Stomach (tissue), 9 donors: Measurements from ENCODE around the gene STK32C. TPM values are rescaled to one million over a fixed set of nuclear protein-coding genes. Genes with fewer than 3 reads are reported as not detected.

Experiments
- DNase-seq, 2 donors: peaks; one replicate each; pipeline versions ENCODE4 v3.0.0 to v3.0.0-alpha.2; 2013 to 2019
- H3K27ac ChIP-seq, 5 donors: fragments of 200-600 bp in 4 of 5; sonication (generic) in 4 of 5; one replicate each; pipeline ENCODE4 v1.5.1; 2013 to 2019; ENCODE audit warnings: mild to moderate bottlenecking in 1 of 5, moderate library complexity in 1 of 5
- H3K27me3 ChIP-seq, 3 donors: fragments of 200-600 bp; sonication (generic); one replicate each; pipeline ENCODE4 v1.5.1; 2017 to 2019; ENCODE audit warnings: mixed run types in 1 of 3
- H3K36me3 ChIP-seq, 4 donors: fragments of 200-600 bp; sonication (generic); 1 replicate in 3 of 4; 2 replicates in 1 of 4; pipeline ENCODE4 v1.5.1; 2016 to 2019
- H3K4me1 ChIP-seq, 4 donors: fragments of 200-600 bp; sonication (generic); one replicate each; pipeline ENCODE4 v1.5.1; 2016 to 2019
- H3K4me3 ChIP-seq, 4 donors: fragments of 200-600 bp; sonication (generic) in 3 of 4; one replicate each; pipeline ENCODE4 v1.5.1; 2016 to 2019; ENCODE audit warnings: mild to moderate bottlenecking in 1 of 4
- H3K9me3 ChIP-seq, 4 donors: fragments of 200-600 bp; sonication (generic); one replicate each; pipeline ENCODE4 v1.5.1; 2016 to 2019
- CTCF ChIP-seq, 7 experiments: fragments of 450-650 bp in 4 of 7; fragments of 200-600 bp in 3 of 7; sonication (generic) in 3 of 7; IDR thresholded peaks; one replicate each; pipeline ENCODE4 v1.5.1; 2016 to 2019; ENCODE audit warnings: antibody characterized with exemption in 7 of 7, control low read depth in 2 of 7, mild to moderate bottlenecking in 1 of 7
- EP300 ChIP-seq: sonication (generic); formaldehyde crosslinking; IDR thresholded peaks from one replicate; pipeline ENCODE4 v1.6.1; 2017; ENCODE audit warnings: antibody characterized with exemption
- POLR2A ChIP-seq, 4 donors: fragments of 450-650 bp; IDR thresholded peaks; one replicate each; pipeline ENCODE4 v1.6.1; 2016; ENCODE audit warnings: antibody characterized with exemption in 4 of 4, control low read depth in 2 of 4, mild to moderate bottlenecking in 1 of 4, moderate library complexity in 1 of 4
- POLR2AphosphoS5 ChIP-seq, 3 donors: sonication (generic); formaldehyde crosslinking; IDR thresholded peaks; one replicate each; pipeline ENCODE4 v1.6.1; 2016; ENCODE audit warnings: antibody characterized with exemption in 3 of 3
- WGBS, 5 donors: extraction: QIAGEN DNeasy Blood & Tissue Kit in 3 of 5; methylation state at CpG; one replicate each; pipeline versions ENCODE4 v1.1.5 to v1.1.7; 2013 to 2018; 5-methylcytosine and 5-hydroxymethylcytosine counted together
- intact Hi-C: fragments of 100-400 bp; cut with DNase I; formaldehyde crosslinking; loops from one replicate; pipeline ENCODE4 v1.15.1; 2023; ENCODE audit warnings: low total_unique reads
- polyA plus RNA-seq, 3 donors: library from polyadenylated mRNA; stranded (reverse); fragments of 200-250 nt; gene quantifications; one replicate each; pipeline ENCODE4 v1.2.3, GENCODE V29; 2013
- total RNA-seq, 5 donors: library from RNA; depleted of rRNA; stranded (reverse); fragments of >200 nt; gene quantifications; one replicate each; pipeline versions ENCODE4 v1.1.0 to v1.2.3, GENCODE V29; 2014 to 2016
- donor health status: healthy with polysubstance abuse.
- donor health status: Bipolar disorder and iron deficiency.
- donor health status: healthy.

The STK32C gene
- total and polyA plus RNA-seq, 8 donors, result 1.6 to 71.0 (median 7.9) TPM; not detected in 1

- intact Hi-C loops, result no loop called here
- DNase-seq, result no peak
- TF ChIP-seq POLR2A (IDR thresholded peaks at IDR 0.05) (no peak), CTCF (IDR thresholded peaks at IDR 0.05) (no peak), POLR2AphosphoS5 (IDR thresholded peaks at IDR 0.05) (no peak), EP300 (no peak)
- H3K9me3 ChIP-seq, result no peaks in the 10 kb centered on the region
- no peak overlapping the region for H3K27ac ChIP-seq
- H3K27me3 ChIP-seq, result peaks cover 0 to 74% (median 21%) of the 10 kb centered on the region in 3 donors
- 43 to 60% (median 44%) methylated on average over 2 to 6 of the region's 6 CpGs for WGBS, 5 donors
- H3K36me3 ChIP-seq, result no peaks in the 10 kb centered on the region
- peaks cover 0 to 9% (median 4%) of the 10 kb centered on the region in 4 donors for H3K4me1 ChIP-seq
- no peak overlapping the region for H3K4me3 ChIP-seq
Measured at GRCh38 chr10:132175408-132175807, 132.3 kb downstream of the STK32C start.

- H3K36me3 ChIP-seq, result peaks cover 0 to 9% (median 0%) of the 10 kb centered on the region in 4 donors
- 83 to 92% (median 87%) methylated on average over 11 of the region's 11 CpGs for WGBS, 5 donors
- H3K27ac ChIP-seq, result no peak overlapping the region
- H3K27me3 ChIP-seq, result peaks cover 0 to 76% (median 21%) of the 10 kb centered on the region in 3 donors
- no peak for DNase-seq
- no peak overlapping the region for H3K4me3 ChIP-seq
- no peaks in the 10 kb centered on the region for H3K9me3 ChIP-seq
- TF ChIP-seq POLR2A (IDR thresholded peaks at IDR 0.05), result no peak
- TF ChIP-seq POLR2AphosphoS5 (IDR thresholded peaks at IDR 0.05), result no peak
- TF ChIP-seq EP300, result no peak
- TF ChIP-seq CTCF (IDR thresholded peaks at IDR 0.05), result no peak
- intact Hi-C loops, result no loop called here
- peaks cover 0 to 9% (median 4%) of the 10 kb centered on the region in 4 donors for H3K4me1 ChIP-seq
Measured at GRCh38 chr10:132174237-132174636, 133.5 kb downstream of the STK32C start.

GRCh38 chr10:132173185-132173584 is 134.6 kb downstream of the STK32C start:
- TF ChIP-seq EP300 (no peak), CTCF (IDR thresholded peaks at IDR 0.05) (no peak), POLR2AphosphoS5 (IDR thresholded peaks at IDR 0.05) (no peak), POLR2A (IDR thresholded peaks at IDR 0.05) (no peak)
- Histone ChIP-seq H3K4me1 (peaks cover 0 to 9% (median 4%) of the 10 kb centered on the region in 4 donors), H3K27me3 (peaks cover 0 to 74% (median 13%) of the 10 kb centered on the region in 3 donors), H3K27ac (no peak overlapping the region), H3K36me3 (peaks cover 0 to 18% (median 4%) of the 10 kb centered on the region in 4 donors), H3K4me3 (no peak overlapping the region), H3K9me3 (no peaks in the 10 kb centered on the region)
- 88 to 92% (median 88%) methylated on average over 5 of the region's 5 CpGs for WGBS, 5 donors
- DNase-seq, result no peak
- intact Hi-C loops, result no loop called here

- TF ChIP-seq POLR2A (IDR thresholded peaks at IDR 0.05), result no peak
- no peak for TF ChIP-seq POLR2AphosphoS5 (IDR thresholded peaks at IDR 0.05)
- no peak for TF ChIP-seq CTCF (IDR thresholded peaks at IDR 0.05)
- TF ChIP-seq EP300, result no peak
- WGBS, 5 donors, result 54 to 61% (median 58%) methylated on average over 26 of the region's 26 CpGs
Measured at GRCh38 chr10:132172091-132173066, 135.4 kb downstream of the STK32C start.

More at GRCh38 chr10:132172091-132173066, 135.4 kb downstream of the STK32C start:
- H3K9me3 ChIP-seq, result no peaks in the 10 kb centered on the region
- peaks cover 0 to 74% (median 10%) of the 10 kb centered on the region in 3 donors for H3K27me3 ChIP-seq
- peaks cover 0 to 20% (median 6%) of the 10 kb centered on the region in 4 donors for H3K36me3 ChIP-seq
- H3K27ac ChIP-seq, result no peak overlapping the region
- intact Hi-C loops, result no loop called here
- no peak overlapping the region for H3K4me3 ChIP-seq
- no peak for DNase-seq
- H3K4me1 ChIP-seq, result peaks cover 0 to 9% (median 4%) of the 10 kb centered on the region in 4 donors
